NCI-H345 (cell line): ENCODE data around the gene SLC44A4.
"Not testable (repeated sequence)": the region's sequence is repeated elsewhere in the genome, so short reads cannot be mapped to it uniquely, and the experiment has no call there.

ENCODE experiments used
- DNase-seq: peaks from one replicate; lab custom pipeline; 2025; lab: John Stamatoyannopoulos, UW

SLC44A4 gene

GRCh38 chr6:31859923-31860322 is 18.9 kb downstream of the SLC44A4 start:
- DNase-seq, result no peak

DNA sequence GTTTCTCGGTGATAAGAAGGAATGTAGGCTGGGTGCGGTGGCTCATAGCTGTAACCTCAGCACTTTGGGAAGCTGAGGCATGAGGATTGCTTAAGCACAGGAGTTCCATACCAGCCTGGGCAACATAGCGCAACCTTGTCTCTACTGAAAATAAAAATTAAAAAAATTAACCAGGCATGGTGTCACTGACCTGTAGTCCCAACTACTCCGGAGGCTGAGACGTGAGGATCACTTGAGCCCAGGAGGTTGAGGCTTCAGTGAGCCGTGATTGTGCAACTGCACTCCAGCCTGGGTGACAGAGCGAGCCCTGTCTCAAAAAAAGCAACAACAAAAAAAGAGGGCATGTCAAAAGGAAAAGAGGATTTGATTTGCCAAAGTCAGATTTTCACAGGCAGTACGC is 20.1 kb downstream of the SLC44A4 start:
- DNase-seq, result no peak

- not testable (repeated sequence) for DNase-seq
These were observed 21.0 kb downstream of the SLC44A4 start for GRCh38 chr6:31857774-31858173.

DNA sequence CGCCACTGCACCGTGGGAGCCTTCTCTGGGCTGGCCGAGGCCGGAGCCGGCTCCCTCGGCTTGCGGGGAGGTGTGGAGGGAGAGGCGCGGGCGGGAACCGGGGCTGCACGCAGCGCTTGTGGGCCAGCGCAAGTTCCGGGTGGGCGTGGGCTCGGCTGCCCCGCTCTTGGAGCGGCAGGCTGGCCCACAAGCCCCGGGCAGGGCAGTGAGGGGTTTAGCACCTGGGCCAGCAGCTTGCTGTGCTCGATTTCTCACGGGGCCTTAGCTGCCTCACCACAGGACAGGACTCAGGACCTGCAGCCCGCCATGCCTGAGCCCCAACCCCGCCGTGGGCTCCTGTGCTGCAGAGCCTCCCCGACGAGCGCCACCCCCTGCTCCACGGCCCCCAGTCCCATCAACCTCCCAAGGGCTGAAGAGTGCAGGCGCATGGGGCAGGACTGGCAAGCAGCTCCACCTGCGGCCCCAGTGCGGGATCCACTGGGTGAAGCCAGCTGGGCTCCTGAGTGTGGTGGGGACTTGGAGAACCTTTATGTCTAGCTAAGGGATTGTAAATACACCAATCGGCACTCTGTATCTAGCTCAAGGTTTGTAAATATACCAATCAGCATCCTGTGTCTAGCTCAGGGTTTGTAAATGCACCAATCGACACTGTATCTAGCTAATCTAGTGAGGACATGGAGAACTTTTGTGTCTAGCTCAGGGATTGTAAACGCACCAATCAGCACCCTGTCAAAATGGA is 26.6 kb downstream of the SLC44A4 start:
- DNase-seq, result not testable (repeated sequence)

DNA sequence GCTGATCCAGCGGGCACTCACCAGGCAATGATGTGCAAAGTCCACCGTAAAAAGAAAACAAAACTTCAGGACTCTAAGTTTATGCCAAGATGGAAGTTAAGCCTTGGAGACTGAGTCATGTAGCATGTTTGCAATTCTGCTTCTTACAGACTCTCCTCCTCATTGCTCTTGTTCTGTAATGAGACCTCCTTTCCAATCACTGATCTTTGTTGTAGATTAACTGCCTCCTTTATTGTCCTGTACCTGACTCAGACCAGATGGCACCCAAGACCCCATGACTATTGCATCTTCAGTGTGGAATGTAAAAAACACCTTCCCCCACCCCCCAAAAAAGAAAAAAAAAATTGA is 27.3 kb downstream of the SLC44A4 start:
- DNase-seq, result no peak

GRCh38 chr6:31850765-31851484 is 27.9 kb downstream of the SLC44A4 start:
- no peak for DNase-seq

DNA sequence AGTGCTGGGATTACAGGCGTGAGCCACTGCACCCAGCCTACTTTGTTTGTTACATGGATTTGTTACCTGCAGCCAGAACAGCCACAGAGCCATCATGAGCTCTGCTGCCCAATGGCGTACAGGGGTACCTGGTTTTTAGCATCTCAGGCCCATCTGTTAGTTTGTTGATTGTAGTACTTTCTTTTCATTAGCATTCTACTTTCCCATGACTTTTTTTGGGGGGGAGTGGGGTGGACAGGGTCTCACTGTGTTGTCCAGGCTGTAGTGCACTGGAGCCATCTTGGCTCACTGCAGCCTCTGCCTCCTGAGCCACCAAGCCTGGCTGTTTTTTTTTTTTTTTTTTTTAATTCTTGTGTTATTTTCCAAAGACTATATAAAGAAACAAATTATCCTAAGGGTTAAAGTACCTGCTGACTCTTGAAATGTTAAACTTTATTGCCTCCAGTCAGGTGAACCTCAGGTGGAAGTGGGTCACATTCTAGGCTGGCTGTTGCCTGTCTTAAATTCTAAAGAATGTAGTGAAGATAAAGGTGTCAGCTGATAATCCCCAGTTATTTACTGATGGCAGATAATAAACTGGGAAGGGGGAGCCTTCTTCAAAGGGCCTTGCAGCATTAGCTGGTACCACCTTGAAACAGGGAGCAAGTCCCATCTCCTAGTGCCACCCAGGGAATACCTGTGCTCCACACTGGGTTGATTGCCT is 31.4 kb downstream of the SLC44A4 start:
- no peak for DNase-seq

DNA sequence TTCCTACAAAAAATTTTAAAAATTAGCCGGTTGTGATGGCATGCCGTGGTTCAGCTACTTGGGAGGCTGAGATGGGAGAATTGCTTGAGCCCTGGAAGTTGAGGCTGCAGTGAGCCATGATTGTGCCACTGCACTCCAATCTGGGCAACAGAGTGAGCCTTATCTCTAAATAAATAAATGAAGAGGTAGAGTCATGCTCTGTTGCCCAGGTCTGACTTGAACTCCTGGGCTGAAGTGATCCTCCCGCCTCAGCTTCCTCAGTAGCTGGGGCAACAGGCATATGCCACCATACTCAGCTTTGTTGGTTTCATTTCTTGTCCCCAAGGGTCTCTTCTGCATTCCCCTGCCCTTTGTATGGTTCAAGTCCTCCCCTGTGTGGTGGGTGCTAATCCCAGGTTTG is 34.3 kb downstream of the SLC44A4 start:
- DNase-seq, result no peak

DNA sequence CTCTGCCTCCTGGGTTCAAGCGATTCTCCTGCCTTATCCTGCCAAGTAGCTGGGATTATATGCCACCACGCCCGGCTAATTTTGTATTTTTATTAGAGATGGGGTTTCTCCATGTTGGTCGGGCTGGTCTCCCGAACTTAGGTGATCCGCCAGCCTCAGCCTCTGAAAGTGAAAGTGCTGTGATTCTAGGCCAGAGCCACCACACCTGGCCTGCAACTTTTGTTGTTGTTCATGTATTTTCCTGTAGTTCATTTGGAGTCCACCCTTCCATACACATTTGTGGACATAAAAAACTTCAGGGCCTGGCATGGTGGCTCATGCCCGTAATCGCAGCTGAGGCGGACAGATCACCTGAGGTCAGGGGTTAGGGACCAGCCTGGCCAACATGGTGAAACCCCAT is 36.7 kb downstream of the SLC44A4 start:
- DNase-seq, result no peak

- not testable (repeated sequence) for DNase-seq
These were observed 39.0 kb downstream of the SLC44A4 start for GRCh38 chr6:31839779-31840126.

DNA sequence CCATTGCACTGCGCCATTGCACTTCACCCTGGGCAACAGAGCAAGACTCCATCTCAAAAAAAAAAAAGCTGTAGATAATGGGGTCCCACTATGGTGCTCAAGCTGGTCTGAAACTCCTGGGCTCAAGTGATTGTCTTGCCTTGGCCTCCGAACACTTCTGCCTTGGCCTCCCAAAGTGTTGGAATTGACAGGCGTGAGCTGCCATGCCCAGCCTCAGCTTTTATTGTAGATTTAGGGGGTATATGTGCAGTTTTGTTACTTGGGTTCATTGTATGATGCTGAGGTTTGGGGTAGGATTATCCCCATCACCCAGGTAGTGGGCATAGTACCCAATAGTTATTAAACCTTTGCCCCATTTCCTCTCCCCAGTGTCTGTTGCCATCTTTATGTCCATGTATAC is 39.8 kb downstream of the SLC44A4 start:
- DNase-seq, result no peak

GRCh38 chr6:31838114-31838553 is 40.7 kb downstream of the SLC44A4 start:
- not testable (repeated sequence) for DNase-seq

GRCh38 chr6:31837369-31838113 is 41.3 kb downstream of the SLC44A4 start:
- DNase-seq, result no peak

GRCh38 chr6:31836474-31837368 is 42.1 kb downstream of the SLC44A4 start:
- DNase-seq, result no peak

DNA sequence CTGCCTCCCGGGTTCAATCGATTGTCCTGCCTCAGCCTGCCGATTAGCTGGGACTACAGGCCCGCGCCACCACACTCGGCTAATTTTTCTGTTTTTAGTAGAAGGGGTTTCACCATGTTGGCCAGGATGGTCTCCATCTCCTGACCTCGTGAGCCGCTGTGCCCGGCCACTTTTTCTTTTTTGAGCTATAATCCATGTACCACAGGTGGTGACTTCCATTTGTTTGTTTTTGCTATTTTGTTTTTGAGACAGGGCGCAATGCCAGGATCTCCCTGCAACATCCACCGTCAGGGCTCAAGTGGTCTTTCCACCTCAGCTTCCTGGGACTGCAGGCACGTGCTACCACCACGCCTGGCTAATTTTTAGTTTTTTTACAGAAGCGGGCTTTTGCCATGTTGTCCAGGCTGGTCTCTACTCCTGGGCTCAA is 42.7 kb downstream of the SLC44A4 start:
- peak; percentile 42 for DNase-seq

DNA sequence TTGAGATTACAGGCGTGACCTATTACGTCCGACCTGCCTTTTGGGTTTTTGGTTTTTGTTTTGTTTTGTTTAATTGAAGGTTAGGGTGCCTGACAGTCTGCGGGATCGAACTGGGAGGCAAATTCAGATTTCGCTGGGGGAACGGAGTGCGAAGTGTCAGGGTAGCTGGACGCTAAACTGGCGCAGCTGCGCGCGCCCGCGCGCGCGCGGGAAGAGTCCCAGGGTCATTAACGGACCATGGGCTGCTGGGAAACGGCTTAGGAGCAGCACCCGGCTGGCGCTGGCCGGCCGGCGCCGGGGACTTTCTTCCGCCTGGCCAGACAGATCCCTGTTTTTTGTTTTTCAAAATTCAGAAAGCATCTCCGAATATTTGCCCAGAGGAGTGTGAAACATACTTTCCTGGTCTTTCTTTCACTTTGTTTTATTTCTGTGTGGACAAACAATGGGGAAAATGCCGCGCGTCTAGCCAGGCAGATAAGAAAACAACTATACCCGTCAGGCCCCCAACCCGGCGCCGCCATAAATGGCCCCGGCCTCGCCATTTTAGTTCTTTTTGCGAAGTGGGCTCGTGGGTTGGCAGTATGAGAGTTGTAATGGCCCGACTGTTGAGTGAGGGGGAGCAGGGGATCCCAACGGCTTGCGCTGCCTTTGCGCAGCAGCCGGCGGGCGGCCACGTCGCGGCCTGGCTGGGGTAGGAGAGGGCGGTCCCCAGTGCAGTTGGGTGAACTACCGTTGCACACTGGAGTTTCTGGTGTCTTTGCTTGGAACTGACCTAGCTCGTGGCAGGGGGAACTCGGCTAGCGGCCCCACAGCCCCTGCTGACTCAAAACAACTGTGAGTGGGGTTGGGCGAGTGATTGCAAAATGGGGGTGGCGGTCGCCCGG is 44.2 kb downstream of the SLC44A4 start:
- peak; percentile 86 for DNase-seq

GRCh38 chr6:31831350-31832215 is 47.2 kb downstream of the SLC44A4 start:
- DNase-seq, result no peak

GRCh38 chr6:31830886-31831335 is 47.9 kb downstream of the SLC44A4 start:
- no peak for DNase-seq

- peak; percentile 42 for DNase-seq
These were observed 49.0 kb downstream of the SLC44A4 start for GRCh38 chr6:31829633-31830283.
